ENCODE data around the gene SMIM29. TPM values are rescaled to one million over a fixed set of nuclear protein-coding genes. Genes with fewer than 3 reads are reported as not detected.
"Not testable (repeated sequence)": the region's sequence is repeated elsewhere in the genome, so short reads cannot be mapped to it uniquely, and the experiment has no call there.

The SMIM29 gene
- total and polyA plus RNA-seq, 2 experiments from 2014 or later: 5.0 to 15.9 TPM

DNA sequence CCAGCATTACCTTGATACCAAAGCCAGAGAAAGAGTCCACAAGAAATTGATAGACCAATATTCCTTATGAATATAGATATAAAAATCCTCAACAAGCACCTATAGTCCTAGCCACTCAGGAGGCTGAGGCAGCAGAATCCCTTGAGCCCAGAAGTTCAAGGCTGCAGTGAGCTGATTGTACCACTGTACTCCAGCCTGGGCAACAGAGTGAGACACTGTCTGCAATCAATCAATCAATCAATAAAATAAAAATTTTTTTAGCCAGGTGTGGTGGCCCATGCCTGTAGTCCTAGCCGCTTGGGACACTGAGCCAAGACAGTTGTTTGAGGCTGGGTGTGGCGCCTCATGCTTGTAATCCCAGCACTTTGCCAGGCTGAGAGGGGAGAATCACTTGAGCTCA is 18.9 kb upstream of the SMIM29 start (continued):
- TF ChIP-seq ZNF462 (CRISPR knock-in tag; IDR thresholded peaks at IDR 0.05) (no peak), EZH2 (IDR thresholded peaks at IDR 0.05; ENCODE audit: low read depth, unreplicated experiment) (no peak)
- TF ChIP-seq, protein P1, sequence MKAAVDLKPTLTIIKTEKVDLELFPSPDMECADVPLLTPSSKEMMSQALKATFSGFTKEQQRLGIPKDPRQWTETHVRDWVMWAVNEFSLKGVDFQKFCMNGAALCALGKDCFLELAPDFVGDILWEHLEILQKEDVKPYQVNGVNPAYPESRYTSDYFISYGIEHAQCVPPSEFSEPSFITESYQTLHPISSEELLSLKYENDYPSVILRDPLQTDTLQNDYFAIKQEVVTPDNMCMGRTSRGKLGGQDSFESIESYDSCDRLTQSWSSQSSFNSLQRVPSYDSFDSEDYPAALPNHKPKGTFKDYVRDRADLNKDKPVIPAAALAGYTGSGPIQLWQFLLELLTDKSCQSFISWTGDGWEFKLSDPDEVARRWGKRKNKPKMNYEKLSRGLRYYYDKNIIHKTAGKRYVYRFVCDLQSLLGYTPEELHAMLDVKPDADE (IDR thresholded peaks at IDR 0.05): no peak

- not testable (repeated sequence) for H3K36me3 ChIP-seq (ENCODE audit: insufficient read depth); DNase-seq (ENCODE audit: low spot score); H3K4me1 ChIP-seq (ENCODE audit: insufficient read depth); H3K9me2 ChIP-seq (ENCODE audit: insufficient read depth); H2AFZ ChIP-seq; H3K4me3 ChIP-seq; H3K27ac Mint-ChIP-seq; ATAC-seq; H3K4me2 ChIP-seq; H3K4me3 Mint-ChIP-seq; H3K27me3 Mint-ChIP-seq (ENCODE audit: insufficient read depth, low read depth, poor library complexity); H3K27me3 ChIP-seq (ENCODE audit: insufficient read depth); H3K27ac ChIP-seq (ENCODE audit: low read depth); H3F3A ChIP-seq (replicated peaks; ENCODE audit: low read depth); H3K4me1 Mint-ChIP-seq; H4K20me1 ChIP-seq (replicated peaks; ENCODE audit: insufficient read depth); H3K79me2 ChIP-seq (replicated peaks; ENCODE audit: insufficient read depth)
- TF ChIP-seq CTCF (conservative IDR thresholded peaks at IDR 0.05; ENCODE audit: low read depth in 2 of 2): peak; percentile 30 to 31
- peaks cover 22% of the 10 kb centered on the region for H3K36me3 Mint-ChIP-seq (ENCODE audit: low read depth)
- peaks cover 25% of the 10 kb centered on the region for H3K9me3 Mint-ChIP-seq
Observed at GRCh38 chr6:34263484-34263883, 14.7 kb upstream of the SMIM29 start.

Measured in GM23338 (cell line).